Spleen (tissue), 7 donors: Measurements from ENCODE around the gene ST13.

ENCODE experiments used
- POLR2A ChIP-seq, 3 donors: fragments of 450-650 bp; IDR thresholded peaks; one replicate each; pipeline ENCODE4 v1.5.1; 2017; ENCODE audit warnings: antibody characterized with exemption in 3 of 3, mild to moderate bottlenecking in 1 of 3
- TF ChIP-seq, protein P1 (sequence below), 11 experiments: fragments of 200-600 bp in 7 of 11; fragments of 450-650 bp in 4 of 11; sonication (generic) in 4 of 11; IDR thresholded peaks in 8 of 11; conservative IDR thresholded peaks in 3 of 11; 1 replicate in 7 of 11; 2 replicates in 4 of 11; pipeline versions ENCODE4 v1.4.0 to v1.8.0; 2016 to 2021; ENCODE audit warnings: antibody characterized with exemption in 11 of 11, inconsistent platforms in 4 of 11, mild to moderate bottlenecking in 1 of 11
- donor health status: DM: no; HTN: no; CAD: no; lungs with moderate emphysema.
- donor health status: DM: no; HTN: no; CAD: no.
- donor health status: DM: no; HTN: no; CAD: no.

DNA sequence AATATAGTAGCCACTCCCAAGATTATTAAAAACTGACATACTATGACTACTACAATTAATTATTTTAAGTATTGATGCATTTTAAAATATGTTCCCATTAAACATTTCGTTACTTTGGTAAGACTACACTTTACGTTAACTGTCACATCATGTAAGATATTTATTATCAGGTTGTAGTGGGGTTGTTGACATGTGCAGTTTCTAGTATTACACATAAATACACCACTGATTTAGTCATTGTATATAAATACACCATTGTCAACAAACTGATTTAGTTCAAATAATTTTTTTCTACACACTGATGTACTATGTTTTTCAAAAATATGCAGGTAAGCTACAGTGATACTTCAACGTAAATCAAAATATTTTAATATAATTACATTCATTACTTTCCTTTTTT, 11.5 kb downstream of the ST13 start:
- no peak for TF ChIP-seq POLR2A (IDR thresholded peaks at IDR 0.05)
- TF ChIP-seq, protein P1, sequence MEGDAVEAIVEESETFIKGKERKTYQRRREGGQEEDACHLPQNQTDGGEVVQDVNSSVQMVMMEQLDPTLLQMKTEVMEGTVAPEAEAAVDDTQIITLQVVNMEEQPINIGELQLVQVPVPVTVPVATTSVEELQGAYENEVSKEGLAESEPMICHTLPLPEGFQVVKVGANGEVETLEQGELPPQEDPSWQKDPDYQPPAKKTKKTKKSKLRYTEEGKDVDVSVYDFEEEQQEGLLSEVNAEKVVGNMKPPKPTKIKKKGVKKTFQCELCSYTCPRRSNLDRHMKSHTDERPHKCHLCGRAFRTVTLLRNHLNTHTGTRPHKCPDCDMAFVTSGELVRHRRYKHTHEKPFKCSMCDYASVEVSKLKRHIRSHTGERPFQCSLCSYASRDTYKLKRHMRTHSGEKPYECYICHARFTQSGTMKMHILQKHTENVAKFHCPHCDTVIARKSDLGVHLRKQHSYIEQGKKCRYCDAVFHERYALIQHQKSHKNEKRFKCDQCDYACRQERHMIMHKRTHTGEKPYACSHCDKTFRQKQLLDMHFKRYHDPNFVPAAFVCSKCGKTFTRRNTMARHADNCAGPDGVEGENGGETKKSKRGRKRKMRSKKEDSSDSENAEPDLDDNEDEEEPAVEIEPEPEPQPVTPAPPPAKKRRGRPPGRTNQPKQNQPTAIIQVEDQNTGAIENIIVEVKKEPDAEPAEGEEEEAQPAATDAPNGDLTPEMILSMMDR (IDR thresholded peaks at IDR 0.05 in 8 of 11, conservative IDR thresholded peaks at IDR 0.05 in 3 of 11): no peak
